ENCODE measurements around the gene LSM14B.
"Not testable (repeated sequence)": the region's sequence is repeated elsewhere in the genome, so short reads cannot be mapped to it uniquely, and the experiment has no call there.

Gene LSM14B

GRCh38 chr20:62103508-62104233 lies 18.6 kb upstream of the LSM14B start:
- Mint-ChIP-seq H3K4me3 (peak overlapping the region; percentile 19), H3K9me3 (peaks cover 9% of the 10 kb centered on the region), H3K27ac (no peak overlapping the region), H3K4me1 (no peaks in the 10 kb centered on the region), H3K27me3 (no peaks in the 10 kb centered on the region), H3K36me3 (peaks cover 23% of the 10 kb centered on the region)

DNA sequence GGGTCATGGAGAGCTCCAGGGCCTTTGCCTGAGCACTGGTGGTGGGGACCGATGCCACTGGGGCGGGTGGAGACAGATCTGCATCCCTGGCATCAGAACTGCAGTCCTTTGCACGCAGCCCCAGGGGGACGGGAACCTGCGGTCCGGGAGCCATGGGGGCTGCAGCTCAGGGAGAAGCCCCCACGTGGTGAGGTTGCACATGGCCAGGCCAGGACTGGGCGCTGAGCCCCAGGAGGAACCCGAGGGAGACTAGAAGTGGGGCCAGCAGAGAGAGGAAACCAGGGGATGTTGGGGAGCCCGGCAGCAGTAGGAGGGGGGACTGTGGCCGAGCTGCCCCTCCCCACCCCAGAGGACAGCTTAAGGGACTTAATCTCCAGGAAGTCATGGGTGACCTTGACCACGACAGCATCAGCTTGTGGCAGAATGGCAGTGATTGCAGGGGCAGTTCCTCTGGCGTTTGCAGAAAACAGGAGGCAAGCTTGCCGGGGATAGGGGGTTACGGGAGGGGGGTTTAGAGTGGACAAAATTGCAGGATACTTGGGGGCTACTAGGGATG lies 18.0 kb upstream of the LSM14B start:
- Mint-ChIP-seq H3K9me3 (peaks cover 9% of the 10 kb centered on the region), H3K27me3 (no peaks in the 10 kb centered on the region), H3K27ac (no peak overlapping the region), H3K4me1 (no peaks in the 10 kb centered on the region), H3K36me3 (peaks cover 26% of the 10 kb centered on the region), H3K4me3 (no peak overlapping the region)

DNA sequence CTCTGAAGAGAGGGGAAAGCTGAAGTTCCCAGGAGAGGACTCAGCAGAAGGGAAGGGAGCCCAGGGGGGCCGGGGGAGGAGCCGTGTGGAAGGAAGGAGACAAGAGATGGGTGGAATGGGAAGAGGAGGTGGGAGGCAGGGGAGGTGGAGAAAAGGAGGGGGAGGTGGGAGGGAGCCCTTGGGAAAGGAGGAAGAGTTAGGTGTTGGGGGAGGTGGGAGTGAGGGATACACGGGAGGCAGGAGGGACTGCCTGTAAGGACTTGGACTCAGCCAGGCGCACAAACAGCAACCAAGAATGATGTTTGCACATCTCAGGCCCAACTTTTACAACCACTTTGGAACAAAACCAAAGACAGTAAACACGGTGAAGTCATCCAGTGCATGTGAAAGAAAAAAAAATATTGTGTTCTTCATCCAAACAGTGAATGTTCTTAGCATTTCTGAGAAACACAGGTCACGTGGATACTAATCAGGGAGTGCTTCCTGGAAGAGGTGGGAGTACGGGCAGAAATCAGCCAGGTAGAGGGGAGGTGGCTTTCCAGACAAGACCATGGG lies 17.4 kb upstream of the LSM14B start:
- H3K9me3 Mint-ChIP-seq = peaks cover 9% of the 10 kb centered on the region

DNA sequence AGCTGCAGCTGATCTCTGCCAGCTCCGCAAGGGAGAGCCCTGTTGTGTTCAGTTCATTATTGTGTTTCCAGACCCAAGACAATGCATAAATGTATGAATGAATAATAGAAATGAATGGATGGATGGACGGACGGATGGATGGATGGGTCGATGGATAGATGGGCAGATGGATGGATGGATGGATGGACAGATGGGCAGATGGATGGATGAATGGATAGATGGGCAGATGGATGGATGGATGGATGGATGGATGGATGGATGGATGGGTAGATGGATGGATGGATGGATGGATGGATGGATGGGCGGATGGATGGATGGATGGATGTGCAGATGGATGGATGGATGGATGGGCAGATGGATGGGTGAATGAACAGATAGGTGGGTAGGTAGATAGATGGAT lies 16.7 kb upstream of the LSM14B start:
- peaks cover 29% of the 10 kb centered on the region for H3K36me3 Mint-ChIP-seq

More for the DNA sequence above, 17.4 kb upstream of the LSM14B start:
- Mint-ChIP-seq H3K27ac (no peak overlapping the region), H3K36me3 (peaks cover 27% of the 10 kb centered on the region), H3K4me1 (no peaks in the 10 kb centered on the region), H3K4me3 (no peak overlapping the region), H3K27me3 (no peaks in the 10 kb centered on the region)

GRCh38 chr20:62111148-62111547 lies 11.1 kb upstream of the LSM14B start:
- H3K27me3 Mint-ChIP-seq = no peaks in the 10 kb centered on the region
- H3K27ac Mint-ChIP-seq = peak overlapping the region; percentile 30
- H3K4me1 Mint-ChIP-seq = no peaks in the 10 kb centered on the region
- H3K36me3 Mint-ChIP-seq = peaks cover 22% of the 10 kb centered on the region
- peaks cover 4% of the 10 kb centered on the region for H3K9me3 Mint-ChIP-seq
- no peak overlapping the region for H3K4me3 Mint-ChIP-seq

More for the DNA sequence above, 16.7 kb upstream of the LSM14B start:
- Mint-ChIP-seq H3K4me1 (no peaks in the 10 kb centered on the region), H3K27ac (no peak overlapping the region), H3K4me3 (no peak overlapping the region), H3K9me3 (peaks cover 9% of the 10 kb centered on the region), H3K27me3 (no peaks in the 10 kb centered on the region)

GRCh38 chr20:62112368-62112767 lies 9.9 kb upstream of the LSM14B start:
- H3K4me3 Mint-ChIP-seq = no peak overlapping the region
- peaks cover 19% of the 10 kb centered on the region for H3K36me3 Mint-ChIP-seq
- no peaks in the 10 kb centered on the region for H3K27me3 Mint-ChIP-seq
- H3K27ac Mint-ChIP-seq = no peak overlapping the region
- H3K4me1 Mint-ChIP-seq = peaks cover 4% of the 10 kb centered on the region
- no peaks in the 10 kb centered on the region for H3K9me3 Mint-ChIP-seq

DNA sequence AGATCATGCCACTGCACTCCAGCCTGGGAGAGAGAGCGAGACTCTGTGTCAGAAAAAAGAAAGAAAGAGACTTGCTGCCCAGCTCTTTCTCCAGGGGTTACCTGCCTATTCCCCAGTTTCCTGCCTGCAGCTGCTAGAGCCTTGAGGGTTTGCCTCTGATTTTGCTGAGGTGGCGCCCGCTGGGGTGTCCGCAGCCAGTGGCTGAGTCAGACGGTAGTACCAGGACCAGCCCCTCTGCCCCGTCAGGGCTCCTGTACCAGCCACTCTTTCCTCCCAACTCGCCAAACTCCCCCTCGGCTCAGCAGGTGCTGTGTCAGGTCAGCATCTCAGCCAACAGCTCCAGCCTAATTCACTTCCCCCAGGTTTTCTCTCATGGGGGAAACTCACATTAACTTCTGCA lies 7.4 kb upstream of the LSM14B start:
- H3K9me3 Mint-ChIP-seq = no peaks in the 10 kb centered on the region
- H3K4me3 Mint-ChIP-seq = no peak overlapping the region
- peaks cover 12% of the 10 kb centered on the region for H3K36me3 Mint-ChIP-seq
- no peak overlapping the region for H3K27ac Mint-ChIP-seq
- no peaks in the 10 kb centered on the region for H3K27me3 Mint-ChIP-seq
- peaks cover 23% of the 10 kb centered on the region for H3K4me1 Mint-ChIP-seq

DNA sequence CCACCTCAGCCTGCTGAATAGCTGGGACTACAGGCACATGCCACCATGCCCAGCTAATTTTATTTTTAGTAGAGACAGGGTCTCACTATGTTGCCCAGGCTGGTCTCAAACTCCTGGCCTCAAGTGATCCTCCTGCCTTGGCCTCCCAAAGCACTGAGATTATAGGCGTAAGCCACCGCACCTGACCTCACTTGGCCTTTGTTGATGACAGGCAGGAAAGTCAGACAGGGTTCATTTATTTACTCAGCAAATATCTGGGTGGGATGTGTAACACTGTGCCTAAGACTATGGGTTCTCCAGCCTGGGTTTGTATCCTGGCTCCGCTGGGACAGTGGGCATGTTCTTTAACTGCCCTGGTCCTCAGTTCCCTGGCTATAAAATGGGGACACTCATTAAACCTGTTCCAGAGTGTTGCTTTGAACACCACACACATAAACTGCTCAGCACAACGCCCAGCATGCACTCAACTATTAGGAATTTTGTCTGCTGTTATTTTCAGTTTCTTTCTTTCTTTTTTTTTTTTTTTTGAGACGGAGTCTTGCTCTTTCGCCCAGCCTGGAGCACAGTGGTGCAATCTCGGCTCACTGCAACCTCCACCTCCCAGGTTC lies 6.4 kb upstream of the LSM14B start:
- H3K4me1 Mint-ChIP-seq = peaks cover 32% of the 10 kb centered on the region
- H3K36me3 Mint-ChIP-seq, H3K9me3 Mint-ChIP-seq, H3K27ac Mint-ChIP-seq, H3K27me3 Mint-ChIP-seq, H3K4me3 Mint-ChIP-seq: not testable (repeated sequence)

GRCh38 chr20:62116558-62117361 lies 5.5 kb upstream of the LSM14B start:
- Mint-ChIP-seq H3K36me3 (peaks cover 7% of the 10 kb centered on the region), H3K27ac (no peak overlapping the region), H3K4me1 (peaks cover 37% of the 10 kb centered on the region), H3K4me3 (no peak overlapping the region), H3K9me3 (no peaks in the 10 kb centered on the region), H3K27me3 (no peaks in the 10 kb centered on the region)

DNA sequence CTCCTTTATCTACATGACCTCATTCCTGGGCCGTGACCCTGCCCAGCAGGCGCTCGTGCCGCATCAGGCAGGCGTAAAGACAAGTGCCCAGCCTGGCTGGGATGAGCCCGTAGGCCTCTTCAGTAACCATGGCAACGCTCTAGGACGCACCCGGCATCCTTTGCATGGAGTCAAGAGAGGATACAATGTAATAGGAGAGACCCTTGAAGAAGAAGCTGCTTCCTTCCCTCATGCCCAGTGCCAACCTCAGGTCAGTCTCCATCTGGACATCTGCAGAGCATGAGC lies 5.0 kb upstream of the LSM14B start:
- H3K4me3 Mint-ChIP-seq = no peak overlapping the region
- H3K27me3 Mint-ChIP-seq = no peaks in the 10 kb centered on the region
- H3K27ac Mint-ChIP-seq = no peak overlapping the region
- H3K9me3 Mint-ChIP-seq = no peaks in the 10 kb centered on the region
- peaks cover 6% of the 10 kb centered on the region for H3K36me3 Mint-ChIP-seq
- peaks cover 37% of the 10 kb centered on the region for H3K4me1 Mint-ChIP-seq

DNA sequence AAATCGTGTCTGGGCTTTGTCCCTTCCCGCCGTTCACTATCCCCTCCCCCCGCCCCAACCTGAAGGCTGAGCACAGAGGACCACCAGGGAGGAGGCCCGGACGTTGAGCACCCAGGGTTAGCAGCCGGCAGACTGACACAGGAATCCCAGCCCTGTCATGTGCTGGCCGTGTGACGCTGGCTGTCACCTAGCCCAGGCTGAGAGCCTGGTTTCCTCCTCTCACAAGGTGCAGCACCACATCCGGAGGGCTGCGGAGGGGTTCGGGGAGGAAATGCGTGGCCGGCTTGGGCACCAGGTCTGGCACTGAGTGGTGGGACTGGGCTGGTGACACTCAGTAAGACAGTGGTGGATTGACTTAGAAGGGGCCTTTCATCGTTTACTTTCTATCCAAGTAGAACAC lies 4.6 kb upstream of the LSM14B start:
- Mint-ChIP-seq H3K27ac (no peak overlapping the region), H3K4me3 (no peak overlapping the region), H3K4me1 (peaks cover 37% of the 10 kb centered on the region), H3K27me3 (no peaks in the 10 kb centered on the region), H3K9me3 (no peaks in the 10 kb centered on the region), H3K36me3 (peaks cover 5% of the 10 kb centered on the region)

DNA sequence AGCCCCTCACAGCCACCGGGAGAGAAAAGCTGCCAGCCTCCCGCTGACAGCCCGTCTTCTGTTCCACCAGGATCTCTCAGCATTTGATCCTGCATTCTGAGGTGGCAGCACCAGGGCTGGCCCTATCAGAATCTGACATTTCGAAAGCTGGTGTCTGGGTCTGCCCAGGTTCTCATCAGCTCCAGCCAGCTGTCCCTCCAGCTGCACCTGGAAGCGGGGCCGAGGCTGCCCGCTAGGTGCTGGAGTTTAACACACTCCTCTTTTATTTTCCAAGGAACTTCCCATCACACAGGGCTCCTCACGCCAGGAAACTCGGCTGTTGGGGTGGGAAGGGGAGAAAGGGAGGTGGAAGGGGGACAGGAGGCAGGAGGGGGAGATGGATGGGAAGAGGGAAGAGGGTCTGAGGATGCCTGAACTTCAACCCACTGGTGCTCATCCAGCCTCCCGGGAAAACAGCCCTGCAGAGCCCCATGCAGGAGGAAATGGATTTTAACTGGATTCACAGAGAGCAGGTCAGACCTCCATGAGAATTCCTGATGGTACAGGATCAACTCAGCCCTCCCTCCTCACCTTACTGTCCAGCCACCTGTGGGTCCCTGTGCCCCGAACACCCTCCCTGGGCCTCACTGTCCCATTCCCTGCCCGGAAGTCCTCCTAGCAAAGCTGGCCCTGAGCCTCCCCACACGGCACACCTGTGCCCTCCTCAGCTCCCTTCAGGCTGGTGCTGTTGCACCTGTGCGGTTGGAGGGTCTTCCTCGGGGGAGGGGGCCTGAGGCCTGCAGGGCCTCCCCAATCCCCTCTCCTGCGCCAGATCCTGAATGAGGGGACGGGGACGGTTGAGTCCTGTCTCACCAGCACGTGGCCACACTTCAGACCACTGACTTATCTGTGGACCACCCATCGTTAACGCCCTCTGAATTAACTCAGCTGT lies 3.9 kb upstream of the LSM14B start:
- Mint-ChIP-seq H3K9me3 (no peaks in the 10 kb centered on the region), H3K27me3 (no peaks in the 10 kb centered on the region), H3K27ac (peak overlapping the region; percentile 30), H3K4me1 (peaks cover 38% of the 10 kb centered on the region), H3K36me3 (peaks cover 2% of the 10 kb centered on the region), H3K4me3 (no peak overlapping the region)

DNA sequence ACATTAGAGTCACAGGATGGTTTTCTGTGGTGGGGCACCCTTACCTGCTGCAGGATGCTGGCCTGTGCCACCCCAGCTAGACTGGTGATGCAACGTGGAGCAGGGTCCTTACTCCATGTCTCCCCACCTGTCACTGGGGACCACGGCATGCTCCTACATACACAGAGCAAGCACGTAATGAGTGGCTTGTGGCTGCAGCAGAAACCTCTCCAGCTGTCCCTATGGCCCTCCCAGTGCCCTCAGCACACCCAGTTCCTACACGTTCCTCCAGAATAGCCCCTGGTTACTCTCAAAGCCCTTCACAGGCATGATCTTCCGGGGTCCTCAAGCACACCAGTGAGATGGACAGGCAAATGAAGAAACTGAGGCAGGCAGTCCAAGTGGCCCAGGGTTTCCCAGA lies 3.2 kb upstream of the LSM14B start:
- H3K4me3 Mint-ChIP-seq = no peak overlapping the region
- H3K4me1 Mint-ChIP-seq = peaks cover 46% of the 10 kb centered on the region
- no peaks in the 10 kb centered on the region for H3K9me3 Mint-ChIP-seq
- H3K36me3 Mint-ChIP-seq = peaks cover 2% of the 10 kb centered on the region
- no peaks in the 10 kb centered on the region for H3K27me3 Mint-ChIP-seq
- H3K27ac Mint-ChIP-seq = peak overlapping the region; percentile 30

GRCh38 chr20:62119591-62120364 lies 2.5 kb upstream of the LSM14B start:
- Mint-ChIP-seq H3K36me3 (peaks cover 2% of the 10 kb centered on the region), H3K27me3 (no peaks in the 10 kb centered on the region), H3K4me3 (peak overlapping the region; percentile 91), H3K4me1 (peaks cover 52% of the 10 kb centered on the region), H3K27ac (peak overlapping the region; percentile 47), H3K9me3 (no peaks in the 10 kb centered on the region)
